ENCODE data around the gene LSM2.

LSM2 gene

DNA sequence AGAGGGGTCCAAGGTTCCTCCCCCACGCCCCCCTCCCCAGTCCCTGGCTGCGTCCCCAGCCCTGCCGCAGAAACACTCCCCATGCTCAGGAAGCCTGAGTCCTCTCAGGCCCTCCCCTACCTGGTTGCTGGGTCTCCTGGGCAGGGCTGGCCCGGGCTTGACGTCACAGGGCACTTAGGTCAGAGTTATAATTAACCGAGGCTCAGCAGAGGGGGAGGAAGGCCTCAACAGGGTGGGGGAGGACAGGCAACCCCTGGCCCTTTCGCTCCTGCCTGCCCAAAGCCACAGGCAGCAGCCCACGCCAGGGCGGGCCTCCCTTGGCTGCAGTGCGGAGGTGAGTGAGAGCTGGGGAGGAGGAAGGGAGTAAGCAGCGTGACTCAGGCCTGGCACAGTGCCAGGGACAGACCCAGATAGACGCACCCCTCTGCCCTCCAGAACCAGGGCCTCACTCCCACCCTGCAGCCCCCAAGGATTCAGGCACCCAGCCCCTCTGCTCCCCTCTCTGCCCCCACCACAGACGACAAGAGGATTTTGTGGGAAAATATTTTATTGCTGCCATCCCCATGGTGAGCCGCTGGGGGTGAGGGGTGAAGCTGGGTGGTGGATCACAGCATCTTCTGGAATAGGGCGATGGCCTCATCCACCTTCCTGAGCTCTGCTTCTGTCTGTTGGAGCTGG, 29.6 kb downstream of the LSM2 start, which contains the start of gene VWA7:
Gene VWA7, minus strand, starts transcription at position 340 of the 678 bp plus-strand sequence. CDS start 549 bp downstream, outside the sequence.
- peak; percentile 51 to 73 for DNase-seq (ENCODE audit: low read depth in 2 of 2)

DNA sequence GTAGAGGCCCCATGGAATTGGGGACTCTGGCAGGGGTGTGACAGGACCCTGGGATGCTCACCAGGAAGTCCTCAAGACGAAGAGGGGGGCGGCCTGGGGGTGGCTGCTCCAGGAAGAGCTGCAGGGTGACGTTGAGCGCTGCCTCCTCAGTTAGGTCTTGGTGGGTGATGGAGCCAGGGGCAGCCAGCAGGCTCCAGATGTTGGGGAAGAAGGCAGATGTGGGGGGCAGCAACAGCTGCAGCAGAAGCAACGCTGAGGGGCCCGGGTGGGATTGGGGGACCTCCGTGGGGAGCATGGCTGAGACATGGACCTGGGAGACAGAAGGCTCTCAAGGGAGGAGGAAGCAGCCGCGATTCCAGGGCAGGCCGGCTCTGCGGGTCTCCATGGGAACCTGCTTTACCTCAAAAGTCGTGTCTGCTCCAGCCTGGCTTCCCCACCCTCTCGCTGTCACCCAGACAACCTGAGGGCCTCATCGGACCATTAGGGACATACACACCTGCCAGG, 30.2 kb downstream of the LSM2 start:
- peak in 1 of 2 experiments; percentile 11 for DNase-seq (ENCODE audit: low read depth in 2 of 2)

DNA sequence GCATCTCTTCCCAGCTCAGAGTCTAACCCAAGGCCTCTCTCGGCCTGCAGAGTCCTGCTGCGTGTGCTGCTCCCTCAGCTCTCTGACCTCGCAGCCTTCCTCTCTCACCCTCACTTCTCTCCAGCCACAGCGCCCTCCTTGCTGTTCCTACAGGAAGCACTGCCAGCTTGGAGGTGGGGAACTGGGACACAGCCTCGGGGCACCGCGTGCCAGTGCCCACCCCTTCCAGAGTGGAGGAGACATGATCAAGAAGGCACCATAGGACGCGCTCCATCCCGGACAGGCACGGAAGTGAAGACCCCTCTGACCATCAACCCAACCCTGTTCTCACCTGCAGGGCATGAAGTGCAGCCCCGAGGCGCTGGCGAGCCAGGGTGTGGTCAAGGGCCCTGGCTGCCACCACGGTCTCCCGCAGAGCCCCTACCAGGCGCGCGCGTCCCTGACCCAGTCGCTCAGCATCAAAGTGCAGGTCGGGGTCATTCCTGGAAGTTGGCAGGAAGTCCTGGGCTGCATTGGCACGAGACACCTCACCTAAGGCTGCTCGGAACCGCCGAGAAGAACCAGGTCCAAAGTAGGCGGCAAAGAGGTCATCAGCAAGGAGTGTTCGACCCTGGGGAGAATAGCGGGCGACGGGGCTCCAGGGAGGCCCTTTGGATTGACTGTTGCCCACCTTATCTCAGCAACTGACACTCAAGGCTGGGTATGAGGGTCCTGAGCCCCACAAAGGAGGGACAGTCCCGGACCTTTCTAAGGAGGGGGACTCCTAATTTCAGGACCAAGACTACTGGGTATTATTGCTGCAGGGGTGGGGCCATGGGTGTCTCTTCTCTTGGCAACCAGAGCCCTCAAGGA, 30.9 kb downstream of the LSM2 start:
- DNase-seq (ENCODE audit: low read depth in 2 of 2), result no peak

DNA sequence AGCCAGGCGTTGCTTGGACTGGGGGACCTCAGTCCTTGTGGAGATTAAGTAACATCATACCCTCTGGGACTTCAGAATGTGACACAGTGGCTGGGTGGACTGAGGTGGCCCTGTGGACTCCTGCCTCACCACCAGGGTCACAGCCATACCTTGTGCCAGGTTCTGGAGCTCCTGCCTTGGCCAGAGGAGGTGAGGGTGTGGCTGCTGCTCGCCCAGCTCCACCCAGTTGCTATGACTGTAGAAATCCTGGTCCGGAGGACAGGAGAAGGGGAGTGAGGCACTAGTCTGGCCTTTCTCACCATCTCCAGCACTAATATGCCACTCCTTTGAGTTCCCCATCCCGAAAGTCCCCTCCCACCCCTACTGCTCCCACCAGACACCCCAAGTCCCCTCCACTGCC, 31.6 kb downstream of the LSM2 start:
- DNase-seq (ENCODE audit: low read depth in 2 of 2), result no peak

DNA sequence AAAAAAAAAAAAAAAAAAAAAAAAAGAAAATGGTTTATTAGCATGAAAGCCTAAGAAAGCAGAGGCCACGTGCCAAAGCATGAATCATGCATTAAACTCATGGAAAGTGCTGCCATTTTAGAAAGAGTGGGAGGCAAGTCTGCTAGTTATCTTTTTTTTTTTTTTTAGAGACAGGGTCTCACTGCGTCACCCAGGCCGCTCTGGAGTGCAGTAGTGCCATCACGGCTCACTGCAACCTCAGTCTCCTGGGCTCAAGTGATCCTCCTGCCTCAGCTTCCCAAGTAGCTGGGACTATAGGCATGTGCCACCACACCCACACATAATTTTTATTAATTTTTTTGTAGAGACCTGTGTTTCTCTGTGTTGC, 34.8 kb downstream of the LSM2 start:
- no peak for DNase-seq (ENCODE audit: low read depth in 2 of 2)

DNA sequence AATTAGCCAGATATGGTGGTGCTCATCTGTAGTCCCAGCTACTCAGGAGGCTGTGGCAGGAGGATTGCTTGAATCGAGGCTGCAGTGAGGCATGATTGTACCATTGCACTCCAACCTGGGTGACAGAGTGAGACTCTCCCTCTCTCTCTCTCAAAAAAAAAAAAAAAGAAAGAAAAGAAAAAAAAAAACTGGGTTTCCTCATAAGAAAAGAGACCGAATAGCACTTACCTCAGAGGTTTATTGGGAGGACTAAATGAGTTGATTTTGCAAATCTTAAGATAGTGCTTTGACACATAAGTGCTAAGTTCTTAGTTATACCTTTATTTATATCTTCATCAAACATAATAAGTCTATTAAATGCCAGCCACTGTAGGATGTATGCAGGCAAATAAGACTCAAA, 35.9 kb downstream of the LSM2 start:
- no peak for DNase-seq (ENCODE audit: low read depth in 2 of 2)

DNA sequence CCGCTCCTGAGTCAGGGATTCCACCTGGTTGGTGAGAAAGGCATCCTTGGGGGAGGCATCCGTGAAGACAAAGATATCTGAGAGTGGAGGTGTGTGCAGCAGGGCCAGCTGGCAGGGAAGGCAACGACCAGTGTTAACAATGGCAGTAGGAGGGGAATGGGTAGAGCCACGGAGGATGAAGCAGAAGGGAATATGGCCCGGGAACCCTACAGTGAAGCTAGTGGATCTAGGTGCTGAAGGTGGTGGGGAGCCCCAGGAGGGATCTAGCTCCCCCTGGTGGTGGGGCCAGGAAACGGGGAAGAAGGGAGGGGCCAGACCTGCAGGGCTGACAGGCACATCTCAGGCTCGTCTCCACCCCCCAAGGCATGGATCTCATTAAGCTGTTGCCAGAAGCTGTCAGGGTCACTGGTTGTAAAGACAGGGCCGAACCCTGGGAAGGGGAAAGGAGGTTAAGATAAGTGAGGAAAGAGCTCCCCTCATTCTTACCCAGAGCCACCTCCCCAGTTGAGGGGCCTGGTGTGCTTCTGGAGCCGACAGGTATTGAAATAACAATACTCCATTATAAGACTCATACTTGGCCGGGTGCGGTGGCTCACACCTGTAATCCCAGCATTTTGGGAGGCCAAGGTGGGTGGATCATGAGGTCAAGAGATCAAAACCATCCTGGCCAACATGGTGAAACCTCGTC, 36.9 kb downstream of the LSM2 start:
- peak; percentile 61 to 73 for DNase-seq (ENCODE audit: low read depth in 2 of 2)

DNA sequence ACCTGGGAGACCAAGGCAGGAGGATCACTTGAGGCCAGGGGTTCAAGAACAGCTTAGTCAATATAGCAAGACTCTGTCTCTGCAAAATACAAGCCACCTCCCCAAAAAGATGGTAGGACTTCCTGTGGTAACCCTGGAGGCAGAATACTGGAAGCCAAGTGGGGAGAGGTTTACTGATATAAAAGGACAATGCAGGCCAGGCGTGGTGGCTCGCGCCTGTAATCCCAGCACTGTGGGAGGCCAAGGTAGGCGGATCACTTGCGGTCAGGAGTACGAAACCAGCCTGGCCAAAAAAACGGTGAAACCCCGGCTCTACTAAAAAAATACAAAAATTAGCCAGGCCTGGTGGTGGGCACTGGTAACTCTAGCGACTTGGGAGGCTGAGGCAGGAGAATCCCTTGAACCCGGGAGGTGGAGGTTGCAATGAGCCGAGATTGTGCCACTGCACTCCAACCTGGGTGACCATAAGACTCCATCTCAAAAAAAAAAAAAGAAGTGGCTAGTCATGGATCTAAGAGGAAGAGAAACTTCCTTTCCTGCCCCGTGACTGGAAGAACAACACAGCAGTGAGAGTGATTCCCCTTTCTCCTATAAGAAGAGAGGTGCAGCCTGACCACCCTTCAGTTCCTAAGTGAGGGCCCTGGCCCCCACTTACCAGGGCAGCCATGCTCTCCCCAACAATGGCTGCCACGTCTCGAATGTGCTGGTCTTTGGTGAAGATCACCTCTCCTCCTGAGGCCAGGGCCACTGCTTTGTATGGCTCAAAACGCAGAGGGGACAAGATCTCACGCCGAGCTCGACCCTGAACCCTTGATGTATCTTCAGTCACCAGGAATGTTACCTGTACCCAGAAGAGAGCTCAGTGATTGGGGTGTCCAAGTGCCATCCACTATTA, 38.2 kb downstream of the LSM2 start:
- DNase-seq (ENCODE audit: low read depth in 2 of 2), result no peak

DNA sequence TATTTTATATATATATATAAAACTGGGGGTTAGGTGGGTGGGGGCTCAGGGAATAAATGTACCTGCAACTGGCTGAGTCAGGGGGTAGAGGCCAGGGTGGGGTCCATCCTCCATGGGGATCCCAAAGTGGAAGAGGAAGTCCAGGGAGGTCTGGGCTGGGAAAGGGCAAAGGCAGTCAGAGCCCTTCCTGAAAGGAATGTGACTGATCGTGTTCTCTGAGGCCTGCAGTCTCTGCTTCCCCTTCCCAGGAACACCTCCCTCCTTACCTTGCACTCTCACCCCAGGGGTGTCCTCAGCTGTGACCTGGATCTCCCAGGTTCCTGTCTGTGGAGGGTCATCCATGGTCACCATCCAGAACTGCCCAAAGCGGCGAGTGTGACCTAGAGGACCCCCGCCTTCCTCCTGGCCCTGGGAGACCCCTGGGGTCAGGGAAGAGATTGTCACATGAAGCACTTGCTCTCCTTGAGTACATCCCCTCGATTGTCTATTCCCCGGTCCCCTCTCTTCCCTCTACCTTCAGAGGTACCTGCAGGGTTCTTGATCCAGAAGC, 39.6 kb downstream of the LSM2 start:
- no peak for DNase-seq (ENCODE audit: low read depth in 2 of 2)

DNA sequence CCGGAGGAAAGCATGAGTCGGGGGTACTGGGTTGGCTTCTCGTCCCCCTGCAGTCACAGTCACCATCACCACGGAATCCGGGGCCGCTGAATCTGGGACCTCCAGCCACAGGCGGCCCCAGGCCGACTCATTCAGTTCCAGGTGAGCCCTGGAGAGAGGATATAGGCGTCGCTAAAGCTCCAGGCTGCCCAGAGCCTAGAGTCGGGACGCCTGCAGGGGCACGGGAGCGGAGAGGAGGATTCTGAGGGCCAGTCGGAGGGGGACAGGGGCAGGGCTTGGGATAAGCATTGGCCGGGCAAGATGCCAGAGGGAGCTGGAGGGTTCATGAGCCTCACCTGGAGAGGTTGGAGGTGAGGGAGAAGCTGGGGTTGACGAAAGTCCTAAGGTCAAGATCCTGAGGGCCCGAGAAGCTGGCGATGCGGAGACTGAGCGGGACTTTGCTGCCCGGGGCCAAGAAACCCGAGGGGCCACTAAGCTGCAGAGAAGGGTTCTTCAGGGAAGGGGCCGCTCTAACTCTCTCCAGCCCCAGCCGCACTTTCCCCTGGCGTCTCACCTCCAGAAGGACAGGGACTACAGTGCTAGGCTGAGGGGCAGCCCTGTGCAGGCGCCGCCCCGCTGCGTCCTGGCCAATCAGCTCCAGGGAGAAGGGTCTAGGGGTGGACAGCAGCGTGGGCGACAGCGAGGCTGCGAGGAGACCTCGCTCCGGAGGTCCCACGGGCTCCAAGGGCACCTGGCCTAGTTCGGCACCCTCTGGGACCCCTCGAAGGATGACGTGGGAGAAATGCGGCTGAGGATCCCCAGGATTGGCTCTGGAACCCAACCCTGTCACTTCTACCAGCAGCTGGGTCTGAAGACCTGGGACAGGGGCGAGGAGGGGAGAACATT, 40.6 kb downstream of the LSM2 start:
- no peak for DNase-seq (ENCODE audit: low read depth in 2 of 2)

DNA sequence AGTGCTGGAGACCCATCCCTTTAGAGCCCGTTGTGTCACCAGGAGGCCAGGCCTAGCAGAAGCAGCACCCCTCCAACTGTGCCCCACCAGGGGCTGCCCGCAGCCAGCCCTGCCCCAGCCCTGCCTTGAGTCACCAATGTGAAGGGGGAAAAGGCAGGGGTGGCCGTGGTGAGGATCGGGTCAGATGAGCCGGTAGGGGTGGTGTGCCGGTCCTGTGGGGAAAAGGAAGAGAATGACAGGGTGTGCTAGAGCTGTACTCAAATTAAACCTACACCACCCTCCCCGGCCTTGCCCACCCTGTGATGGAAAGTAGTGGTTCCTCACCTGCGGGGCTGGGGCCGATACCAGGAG, 41.2 kb downstream of the LSM2 start:
- no peak for DNase-seq (ENCODE audit: low read depth in 2 of 2)

DNA sequence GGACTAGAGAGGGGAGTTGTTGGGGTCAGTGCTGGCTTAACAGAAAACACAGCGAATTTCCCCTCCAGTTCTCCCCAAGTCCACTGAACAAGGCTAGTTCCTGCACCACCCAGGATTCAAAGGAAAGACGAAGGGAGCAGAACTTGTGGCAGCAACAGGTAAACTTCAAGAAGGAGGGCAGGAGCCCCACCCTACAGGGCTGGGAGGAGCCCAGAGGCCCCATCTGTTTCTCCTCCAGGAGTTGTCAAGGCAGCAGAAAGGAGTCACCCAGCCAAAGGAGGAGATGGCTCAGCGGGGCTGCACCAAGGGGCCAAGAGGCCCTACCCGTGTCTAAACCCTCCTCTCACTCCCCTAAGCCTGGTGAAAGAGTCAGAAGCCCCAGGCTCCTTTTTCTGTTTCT, 42.6 kb downstream of the LSM2 start:
- DNase-seq (ENCODE audit: low read depth in 2 of 2), result no peak

DNA sequence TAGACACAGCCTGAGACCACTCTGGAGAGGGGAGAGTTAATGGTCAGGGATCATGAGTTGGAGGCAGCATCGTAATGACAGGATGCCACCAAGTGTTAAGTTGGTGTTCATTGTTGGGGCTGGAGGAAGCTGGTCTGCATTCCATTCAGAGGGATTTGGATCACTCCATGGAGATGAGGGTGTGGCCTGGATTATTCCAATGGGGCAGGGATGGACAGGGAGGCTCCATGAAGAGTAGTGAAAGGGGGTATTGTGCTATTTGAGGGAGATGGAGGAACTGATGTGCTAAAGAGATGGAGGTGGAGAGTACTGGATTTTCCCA, 43.2 kb downstream of the LSM2 start:
- no peak for DNase-seq (ENCODE audit: low read depth in 2 of 2)

DNA sequence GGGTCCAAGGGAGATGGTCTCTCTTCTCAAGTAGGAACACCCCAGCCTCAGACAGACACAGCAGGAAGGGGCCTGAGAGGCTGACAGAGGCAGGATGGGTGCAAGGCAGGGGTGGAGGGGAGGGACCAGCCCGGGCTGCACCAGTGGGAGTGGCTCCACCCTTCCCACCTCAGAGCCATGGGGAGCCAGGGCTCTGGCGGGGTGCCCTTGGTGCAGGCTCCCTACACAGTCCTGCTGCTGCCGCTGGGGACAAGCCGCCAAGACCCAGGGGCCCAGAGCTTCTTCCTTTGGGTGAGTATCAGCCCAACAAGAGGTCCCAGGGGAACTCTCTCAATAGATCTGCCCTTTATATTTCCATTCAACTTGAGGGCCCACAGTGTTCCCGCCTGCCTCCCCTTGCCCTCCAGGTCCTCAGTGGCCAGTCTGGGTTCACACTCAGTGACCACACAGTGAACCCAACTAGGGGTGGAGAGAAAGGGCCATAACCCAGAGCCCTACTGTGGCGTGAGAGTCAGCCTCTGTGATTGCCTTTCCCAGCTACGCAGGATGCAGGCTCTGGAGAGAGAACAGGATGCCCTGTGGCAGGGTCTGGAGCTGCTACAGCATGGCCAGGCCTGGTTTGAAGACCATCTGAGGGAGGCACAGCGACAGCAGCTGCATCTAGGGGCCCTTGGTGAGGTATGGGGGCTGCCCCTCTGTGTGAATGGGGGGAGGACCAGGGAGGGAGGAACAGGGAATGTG, 43.7 kb downstream of the LSM2 start:
- no peak for DNase-seq (ENCODE audit: low read depth in 2 of 2)

DNA sequence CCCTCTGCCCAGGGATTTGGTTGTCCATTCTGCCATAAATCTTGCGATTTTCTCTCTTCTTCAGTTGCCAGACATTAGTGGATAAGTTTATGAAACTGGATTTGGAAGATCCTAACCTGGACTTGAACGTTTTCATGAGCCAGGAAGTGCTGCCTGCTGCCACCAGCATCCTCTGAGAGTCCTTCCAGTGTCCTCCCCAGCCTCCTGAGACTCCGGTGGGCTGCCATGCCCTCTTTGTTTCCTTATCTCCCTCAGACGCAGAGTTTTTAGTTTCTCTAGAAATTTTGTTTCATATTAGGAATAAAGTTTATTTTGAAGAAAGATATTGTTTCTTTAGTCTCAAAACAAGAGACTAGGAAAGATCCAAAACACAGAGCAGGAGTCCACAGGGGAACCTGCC, 44.4 kb downstream of the LSM2 start, which contains the start of gene SAPCD1:
Gene SAPCD1, plus strand, starts transcription at position 301 of the 400 bp plus-strand sequence. CDS start 399 bp downstream, outside the sequence.
- DNase-seq (ENCODE audit: low read depth in 2 of 2), result no peak

DNA sequence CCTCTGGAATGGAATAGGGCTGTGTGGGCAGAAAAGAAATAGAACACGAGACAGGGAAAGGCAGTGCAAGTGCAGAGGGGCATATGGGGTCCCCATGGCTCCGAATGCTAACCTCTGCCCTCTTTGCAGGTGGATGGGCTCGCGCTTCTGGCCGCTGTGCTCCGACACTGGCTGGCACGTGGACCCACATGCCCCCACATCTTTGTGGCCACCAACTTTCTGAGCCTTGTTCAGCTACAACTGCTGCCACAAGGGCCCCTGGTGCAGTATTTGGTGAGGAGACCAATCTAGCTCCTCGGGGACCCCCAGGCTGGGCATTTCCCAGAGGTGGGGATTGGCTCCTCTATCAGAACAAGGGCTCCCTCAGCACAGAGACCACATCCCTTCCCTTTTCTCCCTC, 45.4 kb downstream of the LSM2 start:
- no peak for DNase-seq (ENCODE audit: low read depth in 2 of 2)

DNA sequence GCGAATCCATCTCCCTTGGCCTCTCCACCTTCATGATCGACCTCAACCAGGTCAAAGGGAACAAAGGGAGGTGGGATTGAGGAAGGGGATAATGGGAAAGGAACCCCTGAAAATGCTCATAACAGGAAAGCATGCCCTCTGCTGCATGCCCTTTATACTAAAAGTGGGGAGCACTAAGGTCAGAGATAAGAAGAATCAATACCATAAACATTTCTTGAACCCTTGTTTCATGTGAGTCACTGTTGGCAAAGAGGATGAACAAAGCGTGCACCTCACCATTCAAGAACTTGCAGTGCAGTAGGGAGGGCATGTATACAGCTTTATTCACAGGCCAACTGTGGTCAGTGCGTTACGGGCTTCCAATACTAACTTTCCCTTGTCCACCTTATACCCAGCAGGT, 46.0 kb downstream of the LSM2 start:
- DNase-seq (ENCODE audit: low read depth in 2 of 2), result no peak

DNA sequence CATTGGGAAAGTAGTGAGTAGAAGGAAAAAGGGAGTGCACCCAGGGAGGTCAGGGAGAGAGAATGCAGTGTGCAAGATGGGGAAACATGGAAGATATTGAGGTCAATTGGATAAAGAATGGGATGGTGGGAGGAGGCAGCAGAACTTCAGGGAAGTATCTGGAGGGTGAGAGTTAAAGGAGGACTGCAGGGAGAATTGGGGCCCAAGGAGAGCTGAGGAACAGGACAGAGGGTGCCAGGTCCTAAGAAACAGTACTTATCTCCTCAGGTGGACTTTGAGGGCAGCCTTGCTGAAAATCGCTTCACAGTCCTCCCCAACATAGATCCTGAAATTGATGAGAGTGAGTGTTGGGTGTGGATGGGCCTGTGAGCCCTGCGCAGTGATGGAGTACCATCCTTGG, 48.5 kb downstream of the LSM2 start:
- no peak for DNase-seq (ENCODE audit: low read depth in 2 of 2)

DNA sequence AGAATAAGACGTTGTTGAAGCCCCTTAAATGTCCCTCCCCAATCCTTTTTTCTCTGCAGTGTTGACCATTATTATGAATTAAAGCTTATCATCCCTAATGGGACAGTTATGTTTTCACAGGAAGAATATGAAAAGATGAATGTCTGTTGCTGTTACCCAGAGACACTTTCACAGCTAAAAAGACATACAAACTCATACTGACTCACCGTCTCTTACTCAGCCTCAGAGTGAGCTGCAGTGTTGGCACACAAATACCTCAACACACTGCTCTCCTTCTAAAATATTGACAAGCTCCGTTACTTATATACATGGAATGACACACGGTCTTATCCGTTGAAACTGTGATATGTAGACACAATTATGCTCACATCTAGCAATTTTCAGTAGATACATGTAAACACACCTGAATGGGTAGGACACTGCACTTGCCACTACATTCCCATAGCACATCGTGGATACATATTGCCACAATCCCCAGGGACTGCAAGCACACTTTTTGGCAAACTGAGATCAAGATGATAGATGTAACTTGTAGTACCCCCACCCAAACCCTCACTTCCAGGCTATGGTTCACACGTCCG, 53.9 kb downstream of the LSM2 start:
- DNase-seq (ENCODE audit: low read depth in 2 of 2), result no peak
